ENCODE measurements around the gene TMEM171. TPM values are rescaled to one million over a fixed set of nuclear protein-coding genes. Genes with fewer than 3 reads are reported as not detected.
A peak's percentile ranks its signal among the peaks of the same experiment; 100 is the strongest.

Gene TMEM171
- polyA plus RNA-seq (8.7 to 10.3 TPM (median 8.8 TPM) in 3 replicates), polyA minus RNA-seq (4.2 to 6.0 TPM (median 5.6 TPM) in 3 replicates)
- 0.35 TPM for polyA plus RNA-seq (2011; ENCODE audit: low read depth)
- 6.6 and 7.1 TPM in 2 replicates for polyA plus RNA-seq (2011; cell fraction: cytosol; rRNA removed)
- polyA plus RNA-seq (2011; cell fraction: nucleus; rRNA removed): 12.9 and 14.1 TPM in 2 replicates
- polyA plus RNA-seq (2012; ENCODE audit: low replicate concordance): 2.2 and 7.8 TPM in 2 replicates
- 6.9 TPM for polyA minus RNA-seq (2011; cell fraction: cytosol; rRNA and poly(A)+ RNA removed)
- 5.2 and 7.9 TPM in 2 replicates for polyA minus RNA-seq (2011; cell fraction: nucleus; rRNA and poly(A)+ RNA removed)

- DNase-seq (ENCODE audit: low read depth, low spot score): no peak
Observed at GRCh38 chr5:73120222-73121118, at the start of gene TMEM171. TMEM171 (plus strand) TSS chr5:73120575; CDS start chr5:73123374, 2,799 bp downstream.

GRCh38 chr5:73081093-73081492 is 39.3 kb upstream of the TMEM171 start:
- Histone ChIP-seq H3K4me3 (ENCODE audit: control insufficient read depth in 2 of 3, extremely low read depth in 1 of 3, insufficient read depth in 2 of 3, low read depth in 1 of 3, low read length in 3 of 3) (no peak overlapping the region), H3K9me1 (ENCODE audit: control insufficient read depth, extremely low read depth, insufficient read depth, low read length) (no peaks in the 10 kb centered on the region), H3K79me2 (ENCODE audit: control insufficient read depth, insufficient read depth, low read length) (no peaks in the 10 kb centered on the region), H3K27me3 (ENCODE audit: control insufficient read depth, extremely low read depth, insufficient read depth, low read length) (no peaks in the 10 kb centered on the region), H3K27ac (ENCODE audit: control insufficient read depth, insufficient read depth, low read length) (no peak overlapping the region), H2AFZ (ENCODE audit: control insufficient read depth, low read length) (no peak overlapping the region), H4K20me1 (ENCODE audit: control insufficient read depth, extremely low read depth, insufficient read depth, low read length) (no peaks in the 10 kb centered on the region), H3K36me3 (ENCODE audit: control insufficient read depth in 2 of 2, extremely low read depth in 1 of 2, insufficient read depth in 2 of 2, low read length in 2 of 2) (peaks cover 0 to 2% of the 10 kb centered on the region in 2 experiments), H3K9me3 (ENCODE audit: control insufficient read depth, low read depth, low read length) (no peaks in the 10 kb centered on the region), H3K4me2 (ENCODE audit: control insufficient read depth, extremely low read depth, insufficient read depth, low read depth, low read length) (no peak overlapping the region), H3K4me1 (ENCODE audit: control insufficient read depth, extremely low read depth, insufficient read depth, low read length) (no peaks in the 10 kb centered on the region), H3K9ac (ENCODE audit: control insufficient read depth, extremely low read depth, insufficient read depth, low read length) (no peak overlapping the region)
- no peak for FAIRE-seq
- dilution Hi-C loops (cut with MboI; ENCODE audit: extremely low pct_ligation_motif_present, low sequenced_read_pairs): no loop called here
- DNase-seq (ENCODE audit: low read depth, low spot score): no peak
- TF ChIP-seq EZH2 (IDR thresholded peaks at IDR 0.05; ENCODE audit: low read length) (no peak), CTCF (optimal IDR thresholded peaks at IDR 0.05 in 1 of 3, IDR thresholded peaks at IDR 0.05 in 1 of 3, conservative IDR thresholded peaks at IDR 0.05 in 1 of 3; ENCODE audit: extremely low read depth in 1 of 3, insufficient read depth in 2 of 3, low read length in 3 of 3) (no peak)

More at GRCh38 chr5:73120222-73121118, at the start of gene TMEM171:
- Histone ChIP-seq H3K36me3 (ENCODE audit: control insufficient read depth in 2 of 2, extremely low read depth in 1 of 2, insufficient read depth in 2 of 2, low read length in 2 of 2) (peaks cover 14 to 15% of the 10 kb centered on the region in 2 experiments), H3K4me2 (ENCODE audit: control insufficient read depth, extremely low read depth, insufficient read depth, low read depth, low read length) (peak within 1 kb of the TSS; percentile 92), H3K9me1 (ENCODE audit: control insufficient read depth, extremely low read depth, insufficient read depth, low read length) (no peaks in the 10 kb centered on the region), H3K27me3 (ENCODE audit: control insufficient read depth, extremely low read depth, insufficient read depth, low read length) (no peaks in the 10 kb centered on the region), H2AFZ (ENCODE audit: control insufficient read depth, low read length) (peak within 1 kb of the TSS; percentile 49), H3K4me3 (ENCODE audit: control insufficient read depth in 2 of 3, extremely low read depth in 1 of 3, insufficient read depth in 2 of 3, low read depth in 1 of 3, low read length in 3 of 3) (peak within 1 kb of the TSS; percentile 58 to 89 (median 77)), H3K4me1 (ENCODE audit: control insufficient read depth, extremely low read depth, insufficient read depth, low read length) (peaks cover 27% of the 10 kb centered on the region), H4K20me1 (ENCODE audit: control insufficient read depth, extremely low read depth, insufficient read depth, low read length) (no peaks in the 10 kb centered on the region), H3K27ac (ENCODE audit: control insufficient read depth, insufficient read depth, low read length) (peak within 1 kb of the TSS; percentile 33), H3K9me3 (ENCODE audit: control insufficient read depth, low read depth, low read length) (no peaks in the 10 kb centered on the region), H3K9ac (ENCODE audit: control insufficient read depth, extremely low read depth, insufficient read depth, low read length) (peak within 1 kb of the TSS; percentile 64), H3K79me2 (ENCODE audit: control insufficient read depth, insufficient read depth, low read length) (peaks cover 4% of the 10 kb centered on the region)
- dilution Hi-C loops (cut with MboI; ENCODE audit: extremely low pct_ligation_motif_present, low sequenced_read_pairs): no loop called here
- TF ChIP-seq CTCF (optimal IDR thresholded peaks at IDR 0.05 in 1 of 3, IDR thresholded peaks at IDR 0.05 in 1 of 3, conservative IDR thresholded peaks at IDR 0.05 in 1 of 3; ENCODE audit: extremely low read depth in 1 of 3, insufficient read depth in 2 of 3, low read length in 3 of 3) (no peak), EZH2 (IDR thresholded peaks at IDR 0.05; ENCODE audit: low read length) (no peak)
- no peak for FAIRE-seq

All from keratinocyte (primary cell).